HCT116 (cell line): ENCODE measurements around the gene PRKAG2. TPM values are rescaled to one million over a fixed set of nuclear protein-coding genes. Genes with fewer than 3 reads are reported as not detected.

Source experiments
- ATAC-seq: fragments of 200-7000 bp; cut with Tn5 transposase; 2 replicates; pipeline ENCODE4 v1.9.1; 2020; ENCODE audit warnings: mild to moderate bottlenecking, moderate library complexity
- BruUV-seq: library from RNA; stranded (reverse); fragments of 400-500 nt; replicated peaks from 2 replicates; lab custom pipeline; 2021; lab: Mats Ljungman, UMichigan
- CTCF ChIA-PET: fragments of 300-600 bp; sonication (Branson Sonifier 250); formaldehyde crosslinking; loops from one replicate; lab custom pipeline; 2021; ENCODE audit warnings: antibody characterized with exemption; lab: Charles Lee
- POLR2A ChIA-PET: fragments of 300-600, 350-600 bp; sonication (Branson Sonifier 250); formaldehyde crosslinking; loops from one replicate; lab custom pipeline; 2021; ENCODE audit warnings: antibody characterized with exemption; lab: Charles Lee
- RAD21 ChIA-PET, 2 experiments: fragments of 300-600 bp; sonication (Branson Sonifier 250); formaldehyde crosslinking; loops; one replicate each; lab custom pipeline; 2023; ENCODE audit warnings: low total read pairs in 2 of 2; ENCODE audit not compliant: uncharacterized antibody in 2 of 2, unreplicated experiment in 2 of 2, low non-redundant PET in 1 of 2; lab: Charles Lee
- DNase-seq: peaks from one replicate; pipeline ENCODE4 v3.0.0-alpha.2; 2010; ENCODE audit warnings: low read depth, low spot score
- H2AFZ ChIP-seq: fragments of 200-600 bp; shearing (Covaris generic), sonication (generic); 2 replicates; pipeline ENCODE4 v1.6.1; 2017; ENCODE audit warnings: low read depth, mixed run types, mixed read lengths, antibody characterized with exemption, low read length; ENCODE audit not compliant: poor library complexity, severe bottlenecking
- H3K27ac ChIP-seq: 2 replicates; pipeline ENCODE4 v1.5.1; 2012; ENCODE audit warnings: low read depth, low read length
- H3K27me3 ChIP-seq: fragments of 200-600 bp; sonication (generic); 2 replicates; pipeline ENCODE4 v1.6.1; 2016; ENCODE audit warnings: mixed run types, low read length, mixed read lengths; ENCODE audit not compliant: insufficient read depth
- H3K36me3 ChIP-seq, 2 experiments: fragments of 200-500 bp in 1 of 2; fragments of 200-600 bp in 1 of 2; sonication (Bioruptor generic) in 1 of 2; sonication (generic) in 1 of 2; 2 replicates each; pipeline versions ENCODE4 v1.5.1 to v1.6.1; 2014 to 2016; ENCODE audit warnings: low read length in 2 of 2, inconsistent platforms in 1 of 2, mixed read lengths in 1 of 2, mixed run types in 1 of 2; ENCODE audit not compliant: insufficient read depth in 2 of 2, control insufficient read depth in 1 of 2
- H3K4me1 ChIP-seq, 2 experiments: fragments of 200-600 bp in 1 of 2; sonication (generic) in 1 of 2; 2 replicates each; pipeline versions ENCODE4 v1.5.1 to v1.6.1; 2012 to 2017; ENCODE audit warnings: low read length in 2 of 2, inconsistent platforms in 1 of 2, mild to moderate bottlenecking in 1 of 2, mixed read lengths in 1 of 2, mixed run types in 1 of 2, moderate library complexity in 1 of 2; ENCODE audit not compliant: insufficient read depth in 2 of 2, control insufficient read depth in 1 of 2
- H3K4me2 ChIP-seq: fragments of 200-600 bp; sonication (generic); 2 replicates; pipeline ENCODE4 v1.6.1; 2017; ENCODE audit warnings: mixed run types, low read length, mixed read lengths
- H3K4me3 ChIP-seq, 2 experiments: fragments of 200-600 bp in 1 of 2; sonication (generic) in 1 of 2; replicated peaks in 1 of 2; 2 replicates each; pipeline ENCODE4 v1.5.1; 2011 to 2016; ENCODE audit warnings: low read length in 2 of 2, control low read depth in 1 of 2, low read depth in 1 of 2, mild to moderate bottlenecking in 1 of 2, mixed read lengths in 1 of 2, mixed run types in 1 of 2
- H3K79me2 ChIP-seq: fragments of 200-600 bp; sonication (generic); 2 replicates; pipeline ENCODE4 v1.6.1; 2017; ENCODE audit warnings: mild to moderate bottlenecking, mixed run types, low read length, moderate library complexity, mixed read lengths; ENCODE audit not compliant: insufficient read depth
- H3K9ac ChIP-seq: fragments of 200-600 bp; sonication (generic); 2 replicates; pipeline ENCODE4 v1.6.1; 2016; ENCODE audit warnings: low read length, mixed read lengths
- H3K9me2 ChIP-seq: fragments of 200-600 bp; sonication (generic), shearing (Covaris generic); 2 replicates; pipeline ENCODE4 v1.6.1; 2017; ENCODE audit warnings: mixed run types, mild to moderate bottlenecking, moderate library complexity; ENCODE audit not compliant: insufficient read depth
- H3K9me3 ChIP-seq, 2 experiments: fragments of 200-500 bp in 1 of 2; fragments of 200-600 bp in 1 of 2; sonication (Bioruptor generic) in 1 of 2; sonication (generic) in 1 of 2; 2 replicates each; pipeline ENCODE4 v1.6.1; 2014 to 2017; ENCODE audit warnings: low read length in 2 of 2, mixed read lengths in 2 of 2, inconsistent platforms in 1 of 2, low read depth in 1 of 2, mild to moderate bottlenecking in 1 of 2, mixed run types in 1 of 2, moderate library complexity in 1 of 2; ENCODE audit not compliant: control insufficient read depth in 1 of 2, insufficient read depth in 1 of 2
- H4K20me1 ChIP-seq: fragments of 200-600 bp; sonication (generic), shearing (Covaris generic); 2 replicates; pipeline ENCODE4 v1.6.1; 2017; ENCODE audit warnings: mixed run types, mild to moderate bottlenecking, moderate library complexity; ENCODE audit not compliant: insufficient read depth
- CBX3 ChIP-seq: IDR thresholded peaks from 2 replicates; pipeline ENCODE4 v1.6.1; 2012; ENCODE audit warnings: low read depth
- CEBPB ChIP-seq: IDR thresholded peaks from 2 replicates; pipeline ENCODE4 v1.6.1; 2012; ENCODE audit warnings: low read depth
- CTCF ChIP-seq, 3 experiments: fragments of 200-600 bp in 1 of 3; sonication (generic) in 1 of 3; IDR thresholded peaks in 2 of 3; conservative IDR thresholded peaks in 1 of 3; 2 replicates each; pipeline ENCODE4 v1.5.1; 2012 to 2017; ENCODE audit warnings: low read depth in 2 of 3, low read length in 2 of 3, antibody characterized with exemption in 1 of 3, borderline replicate concordance in 1 of 3, control low read depth in 1 of 3, mild to moderate bottlenecking in 1 of 3, mixed read lengths in 1 of 3, mixed run types in 1 of 3, moderate library complexity in 1 of 3; ENCODE audit not compliant: insufficient read depth in 1 of 3
- EGR1 ChIP-seq: IDR thresholded peaks from 2 replicates; pipeline ENCODE4 v1.6.1; 2012; ENCODE audit warnings: low read depth
- EZH2 ChIP-seq: fragments of 200-600 bp; sonication (generic); IDR thresholded peaks from 2 replicates; pipeline ENCODE4 v1.6.1; 2017; ENCODE audit warnings: antibody characterized with exemption, mixed run types
- EZH2phosphoT487 ChIP-seq: fragments of 200-600 bp; IDR thresholded peaks from 2 replicates; pipeline ENCODE4 v1.6.1; 2018; ENCODE audit warnings: antibody characterized with exemption, borderline replicate concordance
- FOSL1 ChIP-seq: IDR thresholded peaks from 2 replicates; pipeline ENCODE4 v1.6.1; 2012; ENCODE audit warnings: low read depth
- JUND ChIP-seq: IDR thresholded peaks from 2 replicates; pipeline ENCODE4 v1.6.1; 2012
- MAX ChIP-seq: IDR thresholded peaks from 2 replicates; pipeline ENCODE4 v1.6.1; 2012
- POLR2A ChIP-seq: IDR thresholded peaks from 2 replicates; pipeline ENCODE4 v1.7.0; 2011; ENCODE audit warnings: borderline replicate concordance; ENCODE audit not compliant: insufficient read depth, insufficient read length; ENCODE audit errors: extremely low read depth
- RAD21 ChIP-seq: IDR thresholded peaks from 2 replicates; pipeline ENCODE4 v1.6.1; 2012; ENCODE audit warnings: low read depth, mild to moderate bottlenecking
- SIN3A ChIP-seq: IDR thresholded peaks from 2 replicates; pipeline ENCODE4 v1.6.1; 2012; ENCODE audit warnings: low read depth
- SP1 ChIP-seq: IDR thresholded peaks from 2 replicates; pipeline ENCODE4 v1.6.1; 2012; ENCODE audit warnings: low read depth
- TCF7L2 ChIP-seq: IDR thresholded peaks from 2 replicates; pipeline ENCODE4 v1.7.0; 2011; ENCODE audit warnings: borderline replicate concordance, inconsistent platforms; ENCODE audit not compliant: insufficient read depth, insufficient read length; ENCODE audit errors: extremely low read depth
- YY1 ChIP-seq: IDR thresholded peaks from 2 replicates; pipeline ENCODE4 v1.6.1; 2011; ENCODE audit warnings: low read length, low read depth, moderate library complexity, mild to moderate bottlenecking; ENCODE audit not compliant: insufficient replicate concordance; ENCODE audit errors: extremely low read depth
- ZBTB33 ChIP-seq: IDR thresholded peaks from 2 replicates; pipeline ENCODE4 v1.6.1; 2011; ENCODE audit warnings: mild to moderate bottlenecking, low read length, moderate library complexity; ENCODE audit not compliant: insufficient replicate concordance; ENCODE audit errors: extremely low read depth
- intact Hi-C: fragments of 100-400 bp; cut with micrococcal nuclease; formaldehyde crosslinking; loops from 2 replicates; pipeline ENCODE4 v1.10.0; 2022
- total RNA-seq: library from RNA; stranded (reverse); gene quantifications from one replicate; pipeline ENCODE4 v1.2.1, GENCODE V29; 2021; ENCODE audit not compliant: unreplicated experiment

The PRKAG2 gene
- total RNA-seq, 1 experiment from 2014 or later, result 23.6 TPM

DNA sequence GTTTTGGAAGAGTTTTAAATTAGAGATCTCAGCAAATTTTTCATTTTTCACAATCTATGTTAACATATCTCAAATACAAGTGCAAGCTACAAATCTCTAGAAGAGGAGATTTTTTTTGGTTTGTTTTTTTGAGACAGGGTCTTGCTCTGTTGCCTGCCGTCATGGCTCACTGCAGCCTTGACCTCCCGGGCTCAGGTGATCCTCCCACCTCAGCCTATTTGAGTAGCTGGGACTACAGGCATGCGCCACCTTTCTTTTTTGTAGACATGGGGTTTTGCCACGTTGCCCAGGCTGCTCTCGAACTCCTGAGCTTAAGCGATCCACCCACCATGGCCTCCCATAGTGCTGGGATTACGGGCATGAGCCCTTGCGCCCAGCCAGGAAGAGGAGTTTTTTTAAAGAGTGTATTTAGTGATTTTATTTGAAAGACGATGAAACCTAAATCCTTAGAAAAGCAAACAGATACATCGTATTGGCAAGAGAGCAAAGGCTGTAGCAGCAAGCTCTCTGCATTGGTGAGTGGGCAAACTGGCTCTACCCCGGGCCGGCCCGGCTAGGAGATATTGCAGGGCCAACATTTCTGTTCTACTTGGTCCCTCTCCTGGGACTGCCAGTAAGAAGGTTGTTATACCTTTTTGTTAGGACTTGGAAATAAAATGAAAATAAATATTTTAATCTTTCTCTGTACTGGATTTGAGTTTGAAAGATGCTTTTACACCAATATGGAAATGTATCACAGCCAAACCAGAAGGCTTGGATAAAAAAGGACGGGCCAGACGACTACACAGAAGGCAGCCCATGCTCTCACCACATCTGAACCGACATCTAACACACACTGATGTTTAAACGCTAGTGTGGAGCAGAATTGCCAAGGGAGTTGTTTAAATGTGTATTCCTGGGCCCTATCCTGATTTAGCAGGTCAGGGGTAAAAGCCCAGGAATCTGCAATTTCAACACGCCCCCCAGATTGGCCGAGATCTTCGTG lies 307.7 kb downstream of the PRKAG2 start:
- ChIA-PET CTCF (interaction anchor here (1.6 kb wide), 1 partner anchor 176 kb away, joined by 4 read pairs; no protein-coding TSS in a partner anchor), RAD21 (no interaction called here), POLR2A (no interaction called here)
- no peak overlapping the region for H3K4me2 ChIP-seq
- H3K9ac ChIP-seq, result no peak overlapping the region
- no peak overlapping the region for H2AFZ ChIP-seq
- no peaks in the 10 kb centered on the region for H3K79me2 ChIP-seq
- intact Hi-C loops, result no loop called here
- DNase-seq (no peak), ATAC-seq (no peak)
- no peaks in the 10 kb centered on the region for H3K36me3 ChIP-seq
- TF ChIP-seq EZH2 (no peak), CTCF (IDR thresholded peaks at IDR 0.05 in 2 of 3, conservative IDR thresholded peaks at IDR 0.05 in 1 of 3; ENCODE audit: borderline replicate concordance in 1 of 3, insufficient read depth in 1 of 3, low read depth in 2 of 3, low read length in 2 of 3) (no peak), SP1 (no peak), JUND (no peak), YY1 (no peak), EGR1 (no peak), CBX3 (no peak), ZBTB33 (no peak), FOSL1 (no peak), TCF7L2 (no peak), POLR2A (no peak), EZH2phosphoT487 (no peak), CEBPB (no peak), MAX (no peak), SIN3A (no peak), RAD21 (no peak)
- H3K27ac ChIP-seq, result no peak overlapping the region
- no peaks in the 10 kb centered on the region for H3K9me3 ChIP-seq
- H3K4me1 ChIP-seq, result peaks cover 0 to 9% of the 10 kb centered on the region in 2 experiments; a peak in 1 of 4 replicates
- no TSS peak for BruUV-seq
- no peaks in the 10 kb centered on the region for H4K20me1 ChIP-seq
- no peaks in the 10 kb centered on the region for H3K9me2 ChIP-seq
- no peaks in the 10 kb centered on the region for H3K27me3 ChIP-seq
- no peak overlapping the region for H3K4me3 ChIP-seq
